ENCODE data around the gene ENTPD3. TPM values are rescaled to one million over a fixed set of nuclear protein-coding genes. Genes with fewer than 3 reads are reported as not detected.

ENTPD3 gene
- total RNA-seq, 1 experiment from 2014 or later, result not detected

GRCh38 chr3:40340541-40341170 lies 46.3 kb upstream of the ENTPD3 start:
- Histone ChIP-seq H3K4me1 (no peaks in the 10 kb centered on the region), H3K36me3 (ENCODE audit: control insufficient read depth, insufficient read depth, low read length) (no peaks in the 10 kb centered on the region), H3K27me3 (replicated peaks; ENCODE audit: control insufficient read depth, insufficient read depth, low read length) (no peaks in the 10 kb centered on the region), H3K9me3 (no peaks in the 10 kb centered on the region), H3K4me3 (ENCODE audit: low read depth, low read length) (no peak overlapping the region)
- Mint-ChIP-seq H3K36me3 (ENCODE audit: insufficient read depth, unreplicated experiment) (no peaks in the 10 kb centered on the region), H3K4me3 (ENCODE audit: unreplicated experiment) (no peak overlapping the region), H3K4me1 (ENCODE audit: low read depth, unreplicated experiment) (no peaks in the 10 kb centered on the region), H3K27ac (ENCODE audit: unreplicated experiment) (no peak overlapping the region), H3K9me3 (ENCODE audit: unreplicated experiment) (no peaks in the 10 kb centered on the region), H3K27me3 (ENCODE audit: insufficient read depth, unreplicated experiment) (no peaks in the 10 kb centered on the region)
- no peak for DNase-seq
- no TSS peak for BruUV-seq (replicated peaks)
- intact Hi-C loops (cut with micrococcal nuclease; ENCODE audit: unreplicated experiment), result no loop called here
- POLR2A ChIA-PET, result no interaction called here
- CTCF ChIA-PET, result no interaction called here
- no peak for TF ChIP-seq CTCF (IDR thresholded peaks at IDR 0.05; ENCODE audit: insufficient read depth in 1 of 2, low read depth in 1 of 2, low read length in 1 of 2, severe bottlenecking in 1 of 2, unreplicated experiment in 1 of 2)

- no peaks in the 10 kb centered on the region for H3K4me1 ChIP-seq
- H3K27ac Mint-ChIP-seq (ENCODE audit: unreplicated experiment), result no peak overlapping the region
- H3K27me3 Mint-ChIP-seq (ENCODE audit: insufficient read depth, unreplicated experiment), result no peaks in the 10 kb centered on the region
- H3K36me3 Mint-ChIP-seq (ENCODE audit: insufficient read depth, unreplicated experiment), result no peaks in the 10 kb centered on the region
- no peak for DNase-seq
- no peaks in the 10 kb centered on the region for H3K4me1 Mint-ChIP-seq (ENCODE audit: low read depth, unreplicated experiment)
- H3K9me3 Mint-ChIP-seq (ENCODE audit: unreplicated experiment), result no peaks in the 10 kb centered on the region
- POLR2A ChIA-PET, result no interaction called here
- no peaks in the 10 kb centered on the region for H3K36me3 ChIP-seq (ENCODE audit: control insufficient read depth, insufficient read depth, low read length)
- H3K4me3 Mint-ChIP-seq (ENCODE audit: unreplicated experiment), result no peak overlapping the region
- TF ChIP-seq CTCF (IDR thresholded peaks at IDR 0.05; ENCODE audit: insufficient read depth in 1 of 2, low read depth in 1 of 2, low read length in 1 of 2, severe bottlenecking in 1 of 2, unreplicated experiment in 1 of 2), result no peak
- no peaks in the 10 kb centered on the region for H3K9me3 ChIP-seq
- H3K27me3 ChIP-seq (replicated peaks; ENCODE audit: control insufficient read depth, insufficient read depth, low read length), result no peaks in the 10 kb centered on the region
- intact Hi-C loops (cut with micrococcal nuclease; ENCODE audit: unreplicated experiment), result no loop called here
- BruUV-seq (replicated peaks), result no TSS peak
- CTCF ChIA-PET, result no interaction called here
- H3K4me3 ChIP-seq (ENCODE audit: low read depth, low read length), result no peak overlapping the region
These were observed 45.3 kb upstream of the ENTPD3 start for GRCh38 chr3:40341671-40342070.

- CTCF ChIA-PET, result no interaction called here
- intact Hi-C loops (cut with micrococcal nuclease; ENCODE audit: unreplicated experiment), result no loop called here
- H3K27me3 ChIP-seq (replicated peaks; ENCODE audit: control insufficient read depth, insufficient read depth, low read length), result no peaks in the 10 kb centered on the region
- DNase-seq, result no peak
- no peak overlapping the region for H3K4me3 Mint-ChIP-seq (ENCODE audit: unreplicated experiment)
- H3K27me3 Mint-ChIP-seq (ENCODE audit: insufficient read depth, unreplicated experiment), result peaks cover 5% of the 10 kb centered on the region
- no peak overlapping the region for H3K27ac Mint-ChIP-seq (ENCODE audit: unreplicated experiment)
- H3K9me3 Mint-ChIP-seq (ENCODE audit: unreplicated experiment), result no peaks in the 10 kb centered on the region
- no TSS peak for BruUV-seq (replicated peaks)
- POLR2A ChIA-PET, result no interaction called here
- H3K4me1 Mint-ChIP-seq (ENCODE audit: low read depth, unreplicated experiment), result no peaks in the 10 kb centered on the region
- no peaks in the 10 kb centered on the region for H3K36me3 Mint-ChIP-seq (ENCODE audit: insufficient read depth, unreplicated experiment)
- TF ChIP-seq CTCF (IDR thresholded peaks at IDR 0.05; ENCODE audit: insufficient read depth in 1 of 2, low read depth in 1 of 2, low read length in 1 of 2, severe bottlenecking in 1 of 2, unreplicated experiment in 1 of 2), result no peak
- no peaks in the 10 kb centered on the region for H3K36me3 ChIP-seq (ENCODE audit: control insufficient read depth, insufficient read depth, low read length)
- no peak overlapping the region for H3K4me3 ChIP-seq (ENCODE audit: low read depth, low read length)
- H3K9me3 ChIP-seq, result no peaks in the 10 kb centered on the region
- H3K4me1 ChIP-seq, result no peaks in the 10 kb centered on the region; the same call in 1 of the 2 replicates
These were observed 36.5 kb upstream of the ENTPD3 start for GRCh38 chr3:40350529-40350928.

Data from Caco-2 (cell line).